Gastrocnemius medialis (tissue), 4 donors: ENCODE measurements around the gene MEF2D. TPM values are rescaled to one million over a fixed set of nuclear protein-coding genes. Genes with fewer than 3 reads are reported as not detected.

Source experiments
- ATAC-seq, 2 donors: fragments of 150-250 bp; one replicate each; pipeline ENCODE4 v1.9.1; 2016
- DNase-seq, 2 donors: peaks; one replicate each; pipeline ENCODE4 v3.0.0-alpha.2; 2019
- H3K27ac ChIP-seq, 4 donors: fragments of 200-600 bp; sonication (generic); 1 replicate in 1 of 4; 2 replicates in 3 of 4; pipeline ENCODE4 v1.5.1; 2016 to 2018; ENCODE audit warnings: mild to moderate bottlenecking in 2 of 4, moderate library complexity in 1 of 4
- H3K27me3 ChIP-seq, 3 donors: fragments of 200-600 bp; sonication (generic) in 2 of 3; 1 replicate in 1 of 3; 2 replicates in 2 of 3; pipeline versions ENCODE4 v1.5.1 to v1.6.0; 2016 to 2019; ENCODE audit warnings: mild to moderate bottlenecking in 1 of 3, moderate library complexity in 1 of 3
- H3K36me3 ChIP-seq, 2 donors: fragments of 200-600 bp; sonication (generic) in 1 of 2; one replicate each; pipeline ENCODE4 v1.5.1; 2017 to 2018
- H3K4me1 ChIP-seq, 2 donors: fragments of 200-600 bp; sonication (generic) in 1 of 2; one replicate each; pipeline ENCODE4 v1.5.1; 2016 to 2017; ENCODE audit warnings: mild to moderate bottlenecking in 2 of 2
- H3K4me3 ChIP-seq, 4 donors: fragments of 200-600 bp; sonication (generic) in 3 of 4; 1 replicate in 1 of 4; 2 replicates in 3 of 4; pipeline ENCODE4 v1.5.1; 2016 to 2019; ENCODE audit warnings: mild to moderate bottlenecking in 2 of 4
- H3K9me3 ChIP-seq, 3 donors: fragments of 200-600 bp; sonication (generic) in 2 of 3; 1 replicate in 1 of 3; 2 replicates in 2 of 3; pipeline ENCODE4 v1.5.1; 2016 to 2019
- POLR2A ChIP-seq, 2 donors: fragments of 450-650 bp; IDR thresholded peaks; one replicate each; pipeline ENCODE4 v1.6.1; 2017; ENCODE audit warnings: antibody characterized with exemption in 2 of 2, mild to moderate bottlenecking in 2 of 2, moderate library complexity in 2 of 2
- in situ Hi-C, 4 donors: fragments of 200-750 bp; cut with MboI; loops; one replicate each; pipeline versions ENCODE4 v1.15.0 to v1.8.0; 2017; ENCODE audit warnings: low sequenced_read_pairs in 4 of 4
- intact Hi-C: fragments of 100-400 bp; cut with DNase I; formaldehyde crosslinking; loops from one replicate; pipeline ENCODE4 v1.15.1; 2023; ENCODE audit warnings: low total_unique reads
- total RNA-seq, 4 donors: library from RNA; depleted of rRNA; stranded (reverse); fragments of >200 nt; gene quantifications; one replicate each; pipeline versions ENCODE4 v1.1.0 to v1.2.3, GENCODE V29; 2016
- TF ChIP-seq, protein P1 (sequence below), 5 experiments: fragments of 450-650 bp in 3 of 5; fragments of 200-600 bp in 2 of 5; sonication (generic) in 2 of 5; IDR thresholded peaks in 4 of 5; conservative IDR thresholded peaks in 1 of 5; 1 replicate in 4 of 5; 2 replicates in 1 of 5; pipeline ENCODE4 v1.5.1; 2016 to 2019; ENCODE audit warnings: antibody characterized with exemption in 5 of 5, mild to moderate bottlenecking in 3 of 5, moderate library complexity in 3 of 5

Gene MEF2D
- total RNA-seq, 4 donors from 2014 or later, result 129 to 260 (median 168) TPM

- peaks cover 0 to 24% of the 10 kb centered on the region in 2 donors for H3K36me3 ChIP-seq
- H3K9me3 ChIP-seq, result no peaks in the 10 kb centered on the region
- peak overlapping the region; percentile 96 to 99 (median 98) for H3K27ac ChIP-seq
- H3K4me1 ChIP-seq, result peaks cover 38 to 45% of the 10 kb centered on the region in 2 donors
- in situ Hi-C loops (no loop called here), intact Hi-C loops (loop anchor here (10.0 kb wide), 1 partner anchor 359 kb away; no protein-coding TSS in a partner anchor)
- no peak for TF ChIP-seq POLR2A (IDR thresholded peaks at IDR 0.05)
- TF ChIP-seq, protein P1, sequence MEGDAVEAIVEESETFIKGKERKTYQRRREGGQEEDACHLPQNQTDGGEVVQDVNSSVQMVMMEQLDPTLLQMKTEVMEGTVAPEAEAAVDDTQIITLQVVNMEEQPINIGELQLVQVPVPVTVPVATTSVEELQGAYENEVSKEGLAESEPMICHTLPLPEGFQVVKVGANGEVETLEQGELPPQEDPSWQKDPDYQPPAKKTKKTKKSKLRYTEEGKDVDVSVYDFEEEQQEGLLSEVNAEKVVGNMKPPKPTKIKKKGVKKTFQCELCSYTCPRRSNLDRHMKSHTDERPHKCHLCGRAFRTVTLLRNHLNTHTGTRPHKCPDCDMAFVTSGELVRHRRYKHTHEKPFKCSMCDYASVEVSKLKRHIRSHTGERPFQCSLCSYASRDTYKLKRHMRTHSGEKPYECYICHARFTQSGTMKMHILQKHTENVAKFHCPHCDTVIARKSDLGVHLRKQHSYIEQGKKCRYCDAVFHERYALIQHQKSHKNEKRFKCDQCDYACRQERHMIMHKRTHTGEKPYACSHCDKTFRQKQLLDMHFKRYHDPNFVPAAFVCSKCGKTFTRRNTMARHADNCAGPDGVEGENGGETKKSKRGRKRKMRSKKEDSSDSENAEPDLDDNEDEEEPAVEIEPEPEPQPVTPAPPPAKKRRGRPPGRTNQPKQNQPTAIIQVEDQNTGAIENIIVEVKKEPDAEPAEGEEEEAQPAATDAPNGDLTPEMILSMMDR (IDR thresholded peaks at IDR 0.05 in 4 of 5, conservative IDR thresholded peaks at IDR 0.05 in 1 of 5), result no peak
- DNase-seq, result peak; percentile 66 to 73
- H3K4me3 ChIP-seq, result no peak overlapping the region
- ATAC-seq, result peak; percentile 57 to 70
- H3K27me3 ChIP-seq, result no peaks in the 10 kb centered on the region
These were observed 36.7 kb downstream of the MEF2D start for GRCh38 chr1:156463874-156464273.

DNA sequence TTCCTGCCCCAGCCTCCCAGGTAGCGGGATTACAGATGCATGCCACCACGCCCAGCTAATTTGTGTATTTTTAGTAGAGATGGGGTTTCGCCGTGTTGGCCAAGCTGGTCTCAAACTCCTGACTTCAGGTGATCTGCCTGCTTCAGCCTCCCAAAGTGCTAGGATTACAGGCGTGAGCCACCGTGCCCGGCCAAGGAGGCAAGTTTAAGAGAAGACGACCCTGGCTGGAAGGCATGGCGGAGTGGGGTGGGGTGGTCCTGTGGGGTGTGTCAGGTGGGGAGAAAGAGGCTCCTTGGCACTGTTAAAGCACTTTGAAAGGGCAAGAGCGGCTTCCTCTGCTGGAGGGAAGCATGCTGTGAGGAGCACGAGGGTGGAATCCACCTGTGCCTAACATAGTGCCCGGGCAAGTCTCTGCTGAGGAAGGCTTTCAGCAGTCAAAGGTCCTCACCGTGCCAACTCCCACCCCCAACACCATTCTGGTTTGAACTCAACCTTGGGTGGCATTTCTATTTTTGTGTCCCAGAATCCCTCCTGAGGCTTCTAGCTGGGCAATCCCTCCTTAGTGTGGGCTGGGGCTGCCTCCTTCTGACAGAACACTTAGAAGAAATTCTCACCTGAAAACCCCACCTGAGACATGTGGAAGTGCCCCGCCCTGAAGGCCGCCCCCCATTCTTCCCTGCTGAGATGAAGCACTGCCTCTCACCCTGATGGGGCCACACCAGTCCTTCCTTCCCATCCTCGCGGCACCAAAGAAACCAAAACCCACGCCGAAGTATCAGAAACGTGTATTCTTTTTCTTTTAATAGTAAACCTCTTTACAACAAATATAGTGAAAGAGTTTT, 37.4 kb downstream of the MEF2D start:
- ATAC-seq (peak in 1 of 2 donors; percentile 9), DNase-seq (no peak)
- Histone ChIP-seq H3K36me3 (peaks cover 0 to 17% of the 10 kb centered on the region in 2 donors), H3K4me1 (peaks cover 39 to 45% of the 10 kb centered on the region in 2 donors), H3K4me3 (no peak overlapping the region), H3K9me3 (no peaks in the 10 kb centered on the region), H3K27ac (peak overlapping the region; percentile 96 to 99 (median 98)), H3K27me3 (no peaks in the 10 kb centered on the region)
- TF ChIP-seq, protein P1 (IDR thresholded peaks at IDR 0.05 in 4 of 5, conservative IDR thresholded peaks at IDR 0.05 in 1 of 5), result no peak
- TF ChIP-seq POLR2A (IDR thresholded peaks at IDR 0.05), result no peak
- intact Hi-C loops (loop anchor here (10.0 kb wide), 1 partner anchor 358 kb away; no protein-coding TSS in a partner anchor), in situ Hi-C loops (no loop called here)

- intact Hi-C loops, result loop anchor here (10.0 kb wide), 1 partner anchor 357 kb away; no protein-coding TSS in a partner anchor
- Histone ChIP-seq H3K36me3 (peaks cover 0 to 5% of the 10 kb centered on the region in 2 donors), H3K4me1 (peaks cover 46% of the 10 kb centered on the region in 2 donors), H3K9me3 (no peaks in the 10 kb centered on the region), H3K27me3 (no peaks in the 10 kb centered on the region), H3K4me3 (no peak overlapping the region), H3K27ac (peak overlapping the region; percentile 96 to 99 (median 98))
- no peak for ATAC-seq
- in situ Hi-C loops, result no loop called here
- TF ChIP-seq, protein P1 (IDR thresholded peaks at IDR 0.05 in 4 of 5, conservative IDR thresholded peaks at IDR 0.05 in 1 of 5), result no peak
- no peak for TF ChIP-seq POLR2A (IDR thresholded peaks at IDR 0.05)
- DNase-seq, result no peak
These were observed 38.6 kb downstream of the MEF2D start for GRCh38 chr1:156461781-156462647.

DNA sequence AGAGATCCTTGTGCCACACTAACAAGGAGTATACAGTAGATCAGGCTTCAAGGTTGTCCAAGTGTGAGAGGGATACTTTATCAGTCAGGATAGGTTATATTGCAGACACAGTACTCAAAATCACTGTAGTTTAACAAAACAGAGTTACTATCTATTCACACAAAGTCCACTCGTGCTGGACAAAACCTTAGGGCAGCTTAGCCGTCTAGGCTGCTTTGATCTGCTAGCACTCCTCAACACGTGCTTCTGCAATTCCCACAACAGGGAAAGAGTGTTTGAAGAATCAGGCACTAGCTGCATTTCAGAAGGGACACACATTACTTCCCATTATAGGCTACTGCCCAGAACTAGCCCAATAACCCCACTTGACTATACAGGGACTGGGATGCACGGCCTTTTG, 39.5 kb downstream of the MEF2D start:
- Histone ChIP-seq H3K36me3 (no peaks in the 10 kb centered on the region), H3K9me3 (no peaks in the 10 kb centered on the region), H3K27me3 (no peaks in the 10 kb centered on the region), H3K4me1 (peaks cover 36 to 40% of the 10 kb centered on the region in 2 donors), H3K27ac (peak overlapping the region; percentile 96 to 99 (median 98)), H3K4me3 (no peak overlapping the region)
- no peak for TF ChIP-seq POLR2A (IDR thresholded peaks at IDR 0.05)
- TF ChIP-seq, protein P1 (IDR thresholded peaks at IDR 0.05 in 4 of 5, conservative IDR thresholded peaks at IDR 0.05 in 1 of 5), result no peak
- in situ Hi-C loops (no loop called here), intact Hi-C loops (loop anchor here (10.0 kb wide), 1 partner anchor 356 kb away; no protein-coding TSS in a partner anchor)
- ATAC-seq, result no peak
- no peak for DNase-seq
